GM21528 (cell line): Measurements from ENCODE around the gene VPS8.
"Not testable (repeated sequence)": the region's sequence is repeated elsewhere in the genome, so short reads cannot be mapped to it uniquely, and the experiment has no call there.

Source experiments
- ATAC-seq: cut with Tn5 transposase; IDR thresholded peaks from one replicate; pipeline ENCODE4 v1.9.1; 2021; ENCODE audit warnings: mild to moderate bottlenecking, moderate library complexity; ENCODE audit not compliant: unreplicated experiment, low FRiP score

Gene VPS8

DNA sequence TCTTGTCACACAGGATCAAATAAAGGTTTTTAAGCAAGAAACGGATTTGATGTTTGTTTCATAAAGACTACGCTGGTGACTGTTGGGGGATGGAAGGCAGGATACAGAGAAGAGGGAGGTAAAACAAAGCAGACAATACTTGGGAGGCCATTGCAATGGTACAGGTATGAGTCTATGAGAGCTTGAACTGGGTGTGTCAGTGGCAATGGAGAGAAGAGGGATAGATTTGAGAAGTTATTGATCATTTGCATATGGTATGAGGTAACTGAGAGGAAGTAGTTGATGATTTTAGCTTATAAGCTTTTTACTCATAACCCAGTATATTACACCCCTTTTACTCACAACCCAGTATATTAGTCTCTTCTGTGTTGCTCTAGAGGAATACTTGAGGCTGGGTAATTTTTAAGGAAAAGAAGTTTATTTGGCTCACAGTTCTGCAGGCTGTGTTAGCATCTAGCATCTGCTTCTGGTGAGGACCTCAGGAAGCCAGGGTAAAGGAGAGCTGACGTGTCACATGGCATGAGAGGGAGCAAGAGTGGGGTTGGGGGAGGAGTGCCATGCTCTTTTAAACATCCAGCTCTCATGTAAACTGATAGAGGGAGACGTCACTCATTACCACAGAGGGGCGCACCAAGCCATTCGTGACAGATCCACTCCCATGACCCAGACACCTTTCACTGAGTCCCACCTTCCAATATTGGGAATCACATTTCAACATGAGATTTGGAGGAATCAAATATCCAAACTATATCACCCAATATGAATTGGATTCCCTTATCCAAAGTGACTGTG is 153.9 kb downstream of the VPS8 start:
- no peak for ATAC-seq

- ATAC-seq = no peak
Observed at GRCh38 chr3:184968115-184968514, 156.1 kb downstream of the VPS8 start.

GRCh38 chr3:184970186-184970585 is 158.2 kb downstream of the VPS8 start:
- no peak for ATAC-seq

- no peak for ATAC-seq
Observed at GRCh38 chr3:184977796-184978195, 165.8 kb downstream of the VPS8 start.

DNA sequence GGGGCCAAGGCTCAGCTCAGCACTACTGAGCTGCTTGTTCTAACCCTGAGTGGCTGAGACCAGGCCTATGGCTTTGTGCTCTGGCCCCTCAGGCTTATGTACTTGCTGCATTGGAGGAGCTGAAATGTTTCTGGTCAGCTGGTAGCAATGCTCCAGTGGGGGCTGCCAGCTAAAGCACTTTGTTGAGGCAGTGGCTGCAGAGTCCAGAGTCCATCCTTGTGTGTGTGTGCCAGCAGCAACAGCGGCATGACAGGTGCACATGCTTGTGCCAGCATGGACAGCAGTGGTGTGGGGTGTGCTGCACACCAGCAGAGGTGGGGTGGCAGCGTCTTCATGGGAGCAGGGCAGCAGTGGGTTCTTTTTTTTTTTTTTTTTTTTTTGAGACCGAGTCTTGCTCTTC is 169.1 kb downstream of the VPS8 start:
- no peak for ATAC-seq

- no peak for ATAC-seq
Observed at GRCh38 chr3:184982076-184982475, 170.1 kb downstream of the VPS8 start.

DNA sequence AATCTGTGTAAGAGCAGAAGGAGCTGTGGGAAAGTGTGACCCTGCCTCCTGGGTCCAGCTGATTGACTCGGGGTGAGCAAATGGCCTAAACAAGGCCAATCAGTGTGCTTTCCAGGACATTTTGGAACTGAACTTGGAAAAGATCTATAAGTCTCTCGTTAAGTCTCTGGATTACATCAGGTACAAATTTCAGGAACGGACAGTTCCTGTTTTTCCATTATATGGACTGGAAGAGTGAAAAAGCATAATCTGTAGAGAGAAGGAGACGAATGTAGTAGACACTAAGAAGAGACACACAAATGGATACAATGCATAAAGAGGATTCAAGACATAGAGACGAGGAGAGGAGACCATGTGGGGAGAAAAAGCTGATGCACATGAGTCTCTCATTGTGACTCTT is 173.6 kb downstream of the VPS8 start:
- no peak for ATAC-seq

DNA sequence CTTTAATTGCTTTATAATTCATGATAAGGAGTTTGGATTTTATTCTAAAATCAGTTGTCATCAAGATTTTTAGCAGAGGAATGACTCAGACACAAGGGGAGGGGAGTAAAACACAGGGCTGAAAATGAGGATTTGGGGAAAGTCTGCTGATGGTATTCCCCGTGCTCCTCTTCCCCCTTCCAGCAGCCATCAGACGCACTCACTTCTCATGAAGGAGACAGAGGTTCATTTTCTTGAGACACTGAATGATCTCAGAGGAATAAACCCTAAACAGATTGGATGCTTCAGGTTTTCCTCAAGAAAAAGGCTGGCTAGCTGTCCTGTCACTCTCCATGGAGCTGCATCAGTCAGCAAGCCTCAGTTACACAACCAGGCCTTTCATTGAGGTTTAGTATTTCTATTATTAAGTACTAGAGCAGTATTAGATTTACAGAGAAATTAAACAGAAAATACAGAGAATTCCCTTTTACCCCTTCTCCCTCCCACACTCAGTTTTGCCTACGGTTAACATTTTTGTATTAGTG is 174.5 kb downstream of the VPS8 start:
- no peak for ATAC-seq

DNA sequence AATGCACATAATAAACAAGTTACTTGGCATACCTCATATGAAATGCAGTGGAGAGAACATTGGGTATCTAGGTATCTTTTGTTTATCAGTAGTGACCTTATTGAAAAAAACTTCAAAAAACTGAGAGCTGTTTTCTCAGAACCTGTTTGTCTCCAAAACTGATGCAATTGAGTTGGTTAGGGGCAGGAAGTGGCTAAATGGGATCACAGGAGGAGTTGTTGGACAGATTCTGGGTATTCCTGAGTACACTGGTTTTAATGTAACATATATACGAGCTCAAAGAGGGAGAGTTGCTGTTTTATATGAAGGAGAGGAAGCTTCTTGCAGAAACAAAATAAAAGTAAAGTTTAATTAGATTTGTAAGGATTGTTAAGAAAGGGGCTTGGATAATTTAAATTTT is 181.4 kb downstream of the VPS8 start:
- ATAC-seq = no peak

DNA sequence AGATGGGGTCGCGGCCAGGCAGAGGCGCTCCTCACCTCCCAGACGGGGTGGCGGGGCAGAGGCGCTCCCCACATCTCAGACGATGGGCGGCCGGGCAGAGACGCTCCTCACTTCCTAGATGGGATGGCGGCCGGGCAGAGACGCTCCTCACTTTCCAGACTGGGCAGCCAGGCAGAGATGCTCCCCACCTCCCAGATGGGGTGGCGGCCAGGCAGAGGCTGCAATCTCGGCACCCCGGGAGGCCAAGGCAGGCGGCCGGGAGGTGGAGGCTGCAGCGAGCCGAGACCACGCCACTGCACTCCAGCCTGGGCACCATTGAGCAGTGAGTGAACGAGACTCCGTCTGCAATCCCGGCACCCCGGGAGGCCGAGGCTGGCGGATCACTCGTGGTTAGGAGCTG is 191.9 kb downstream of the VPS8 start:
- ATAC-seq = not testable (repeated sequence)

DNA sequence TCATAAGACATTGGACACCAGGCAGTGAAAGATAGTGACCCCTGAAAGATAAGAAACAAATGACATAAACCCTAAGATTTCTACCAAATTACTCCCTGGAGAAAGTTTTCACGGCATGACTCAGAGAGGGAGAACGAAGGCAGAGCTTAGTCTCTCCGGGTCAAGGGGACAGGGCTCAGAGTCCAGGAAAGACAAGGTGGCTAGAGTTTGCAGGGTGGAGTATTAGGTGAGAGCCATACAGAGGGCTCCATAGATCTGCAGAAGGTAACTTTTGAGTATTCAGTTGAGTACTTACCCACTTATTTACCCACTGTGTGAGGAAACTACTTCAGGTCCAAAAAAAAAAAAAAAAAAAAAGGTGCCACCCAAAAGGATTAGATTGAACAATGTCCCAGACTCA is 197.7 kb downstream of the VPS8 start:
- no peak for ATAC-seq

DNA sequence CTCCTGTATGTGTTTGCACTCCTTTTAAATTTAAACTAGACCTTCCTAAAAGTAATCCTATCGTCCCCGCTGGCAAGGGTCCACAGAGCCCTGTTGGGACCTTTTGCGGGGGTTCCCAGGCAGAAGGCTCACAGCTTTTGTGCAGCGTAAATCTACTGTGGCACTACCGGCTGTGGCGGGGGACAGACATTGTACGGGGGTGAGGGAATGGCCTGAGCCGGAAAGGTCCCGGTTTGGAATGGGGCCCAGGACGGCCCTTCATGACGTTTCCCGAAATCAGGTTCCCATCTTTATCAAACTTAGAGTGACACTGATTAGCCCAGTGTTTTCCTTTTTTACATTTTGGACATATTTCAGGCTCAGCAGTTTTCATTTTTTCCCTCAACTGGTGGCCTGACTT is 205.6 kb downstream of the VPS8 start:
- not testable (repeated sequence) for ATAC-seq

DNA sequence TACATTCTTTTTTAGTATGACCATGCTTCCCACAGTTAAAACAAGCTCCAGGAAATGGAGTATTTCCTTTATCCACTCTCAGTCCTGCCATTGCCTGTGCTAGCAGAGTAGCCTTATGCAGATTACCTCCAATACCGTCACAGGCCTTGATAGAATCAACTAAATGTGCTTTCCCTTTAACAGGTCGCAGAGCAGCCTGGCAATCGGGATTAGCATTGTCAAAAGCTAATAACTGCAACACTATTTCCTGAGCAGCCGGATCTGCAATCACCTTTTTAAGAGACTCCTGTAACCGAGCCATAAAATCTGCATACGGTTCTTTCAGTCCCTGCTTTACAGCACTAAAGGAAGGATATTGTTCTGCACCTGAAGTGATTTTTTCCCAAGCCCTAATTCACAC is 206.0 kb downstream of the VPS8 start:
- not testable (repeated sequence) for ATAC-seq

- no peak for ATAC-seq
Observed at GRCh38 chr3:185021256-185021655, 209.3 kb downstream of the VPS8 start.

DNA sequence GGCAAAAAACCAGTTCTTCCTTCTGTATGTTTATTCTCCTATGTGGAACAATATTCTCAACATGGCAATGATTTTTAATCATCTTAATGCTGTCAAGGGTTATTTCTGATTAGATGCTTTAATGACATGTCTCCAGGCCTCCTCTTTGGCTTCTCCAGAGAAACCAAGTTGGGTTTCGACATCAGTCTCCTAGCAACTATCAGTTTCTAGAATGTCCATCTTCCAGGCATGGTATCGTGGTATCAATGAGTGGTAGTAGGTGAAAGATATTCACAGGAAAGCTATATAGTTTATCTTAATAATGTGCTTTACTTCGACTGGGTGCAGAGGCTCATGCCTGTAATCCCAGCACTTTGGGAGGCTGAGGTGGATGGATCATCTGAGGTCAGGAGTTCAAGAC is 212.4 kb downstream of the VPS8 start:
- no peak for ATAC-seq

GRCh38 chr3:185024966-185025365 is 213.0 kb downstream of the VPS8 start:
- no peak for ATAC-seq

DNA sequence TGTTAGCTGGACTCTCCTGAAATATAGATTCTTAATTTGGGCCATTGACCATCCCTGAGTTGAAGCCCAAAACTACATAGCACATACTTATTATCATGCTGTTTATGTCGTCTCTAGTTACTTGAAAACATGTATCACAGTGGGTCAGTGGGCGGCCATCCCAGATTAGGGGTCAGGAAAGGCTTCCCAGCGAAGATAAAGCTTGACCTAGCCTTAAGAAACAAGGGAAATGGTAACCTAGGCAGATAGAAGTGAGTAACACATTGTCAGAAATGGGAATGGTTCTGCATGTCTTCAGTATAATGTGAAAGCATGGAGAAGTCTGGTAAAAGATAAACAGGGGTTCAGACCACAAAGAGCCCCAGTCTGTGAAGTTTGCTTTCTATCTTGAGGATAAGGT is 216.2 kb downstream of the VPS8 start:
- no peak for ATAC-seq

DNA sequence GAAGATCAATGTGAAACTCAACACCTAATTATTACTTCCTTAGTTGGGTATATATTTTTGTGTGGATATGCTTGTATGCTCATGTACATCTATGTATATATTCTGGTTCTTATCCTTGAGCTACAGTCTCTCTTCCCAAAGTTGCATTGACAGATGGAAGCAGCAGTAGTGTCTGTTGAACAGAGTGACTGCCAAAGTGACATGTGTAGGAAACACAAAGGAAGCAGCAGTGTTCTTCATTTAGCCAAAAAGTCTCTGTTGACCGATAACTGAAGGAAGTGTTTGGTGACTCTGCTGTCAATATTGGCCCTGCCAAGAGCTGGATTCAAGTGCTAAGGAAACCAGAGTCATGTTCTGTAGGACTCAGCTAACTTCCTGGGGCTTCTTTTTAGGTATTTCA is 217.1 kb downstream of the VPS8 start:
- ATAC-seq = no peak

GRCh38 chr3:185030399-185030798 is 218.4 kb downstream of the VPS8 start:
- ATAC-seq = no peak

GRCh38 chr3:185030951-185031350 is 219.0 kb downstream of the VPS8 start:
- ATAC-seq = no peak

- no peak for ATAC-seq
Observed at GRCh38 chr3:185037801-185038200, 225.8 kb downstream of the VPS8 start.

GRCh38 chr3:185040425-185040824 is 228.5 kb downstream of the VPS8 start:
- ATAC-seq = no peak
